HepG2 (cell line): ENCODE data around the gene C22orf42. TPM values are rescaled to one million over a fixed set of nuclear protein-coding genes. Genes with fewer than 3 reads are reported as not detected.

Experiments used
- JARID2 ChIP-seq: sonication (generic); formaldehyde crosslinking; IDR thresholded peaks from 2 replicates; pipeline ENCODE4 v1.8.1; 2023; ENCODE audit warnings: missing genetic modification reagents, inconsistent platforms; ENCODE audit not compliant: insufficient replicate concordance
- MYC ChIP-seq: sonication (generic); formaldehyde crosslinking; IDR thresholded peaks from 2 replicates; pipeline ENCODE4 v1.9.0; 2021; ENCODE audit warnings: missing genetic modification reagents, borderline replicate concordance
- RBFOX2 ChIP-seq: fragments of 200-400 bp; formaldehyde crosslinking; IDR thresholded peaks from 2 replicates; pipeline ENCODE4 v1.6.1; 2017; ENCODE audit warnings: low read depth, mild to moderate bottlenecking, low read length
- ZFY ChIP-seq: sonication (generic); formaldehyde crosslinking; IDR thresholded peaks from 2 replicates; pipeline ENCODE4 v1.4.0; 2020; ENCODE audit warnings: missing genetic modification reagents
- ZNF382 ChIP-seq: sonication (generic); formaldehyde crosslinking; IDR thresholded peaks from 2 replicates; pipeline ENCODE4 v1.5.0; 2020; ENCODE audit warnings: missing genetic modification reagents, mild to moderate bottlenecking, borderline replicate concordance
- ZNF713 ChIP-seq: sonication (generic); formaldehyde crosslinking; IDR thresholded peaks from 2 replicates; pipeline ENCODE4 v1.4.0; 2020; ENCODE audit warnings: mild to moderate bottlenecking, missing genetic modification reagents
- ZNF720 ChIP-seq: sonication (generic); formaldehyde crosslinking; IDR thresholded peaks from 2 replicates; pipeline ENCODE4 v1.4.0; 2020; ENCODE audit warnings: missing genetic modification reagents
- polyA plus RNA-seq, 8 experiments: library from polyadenylated mRNA; depleted of rRNA in 3 of 8; stranded (reverse) in 7 of 8; unstranded in 1 of 8; fragments of >200 nt; fragmentation: Illumina TruSeq in 4 of 8; extraction: Trizol in 4 of 8; gene quantifications; 2 replicates each; pipeline versions ENCODE4 v1.2.1 to v1.2.3, GENCODE V29; 2011 to 2016; ENCODE audit warnings: low read depth in 4 of 8, missing spikeins in 1 of 8, mixed read lengths in 1 of 8; ENCODE audit not compliant: insufficient read depth in 1 of 8
- total RNA-seq, 5 experiments: library from RNA; depleted of rRNA; stranded (reverse); fragments of >200 nt; fragmentation: Illumina TruSeq; extraction: Trizol; gene quantifications; 2 replicates each; pipeline ENCODE4 v1.2.3, GENCODE V29; 2016; ENCODE audit warnings: low read depth in 1 of 5
- TF ChIP-seq, protein P1 (sequence below): sonication (generic); formaldehyde crosslinking; IDR thresholded peaks from 2 replicates; pipeline ENCODE4 v1.4.0; 2020; ENCODE audit warnings: missing genetic modification reagents
- TF ChIP-seq, protein P2 (sequence below): sonication (generic); formaldehyde crosslinking; IDR thresholded peaks from 2 replicates; pipeline ENCODE4 v1.5.0; 2020; ENCODE audit warnings: mild to moderate bottlenecking, missing genetic modification reagents, moderate library complexity

C22orf42 gene
- total and polyA plus RNA-seq, 2 of the 13 experiments (the other 11 are each of a cell fraction or from before 2014, with no cell fraction given): not detected

DNA sequence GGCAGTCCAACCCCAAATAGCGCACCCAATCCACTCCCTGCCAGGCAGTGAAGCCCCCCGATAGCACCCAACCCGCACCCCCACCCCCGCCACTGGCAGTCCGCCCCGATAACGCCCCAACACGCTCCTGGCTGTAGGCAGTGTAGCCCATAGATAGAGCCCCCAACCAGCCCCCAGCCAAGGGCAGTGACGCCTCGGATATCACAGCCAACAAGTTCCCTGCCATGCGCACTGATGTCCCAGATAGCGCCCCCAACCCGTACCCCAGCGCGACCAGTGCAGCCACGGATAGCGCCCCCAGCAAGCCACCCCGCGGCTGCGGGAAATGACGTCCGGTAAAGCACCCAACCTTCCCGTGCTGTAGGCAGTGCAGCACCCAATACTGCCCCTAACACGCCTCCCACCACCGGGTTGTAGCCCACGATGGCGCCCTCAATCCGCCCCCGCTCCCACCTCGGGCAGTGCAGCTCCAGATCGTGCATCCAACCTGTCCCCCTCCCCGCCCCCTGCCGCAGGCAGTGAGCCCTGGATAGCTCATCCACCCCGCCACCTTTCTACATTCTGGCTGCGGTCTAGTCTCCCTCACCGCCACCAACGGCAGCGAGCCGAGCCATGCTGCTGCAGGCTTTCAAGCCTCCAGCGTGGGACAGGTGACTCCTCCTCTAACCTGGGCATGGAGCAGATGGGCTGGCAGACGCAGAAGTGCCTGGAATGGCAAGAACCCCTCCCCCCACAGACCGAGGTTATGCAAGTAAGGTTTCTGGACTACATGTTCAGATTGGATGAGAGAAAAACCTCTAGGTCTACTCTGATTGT, 45.1 kb upstream of the C22orf42 start (continued):
- TF ChIP-seq, protein P1, sequence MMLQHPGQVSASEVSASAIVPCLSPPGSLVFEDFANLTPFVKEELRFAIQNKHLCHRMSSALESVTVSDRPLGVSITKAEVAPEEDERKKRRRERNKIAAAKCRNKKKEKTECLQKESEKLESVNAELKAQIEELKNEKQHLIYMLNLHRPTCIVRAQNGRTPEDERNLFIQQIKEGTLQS: no peak
- TF ChIP-seq, protein P2, sequence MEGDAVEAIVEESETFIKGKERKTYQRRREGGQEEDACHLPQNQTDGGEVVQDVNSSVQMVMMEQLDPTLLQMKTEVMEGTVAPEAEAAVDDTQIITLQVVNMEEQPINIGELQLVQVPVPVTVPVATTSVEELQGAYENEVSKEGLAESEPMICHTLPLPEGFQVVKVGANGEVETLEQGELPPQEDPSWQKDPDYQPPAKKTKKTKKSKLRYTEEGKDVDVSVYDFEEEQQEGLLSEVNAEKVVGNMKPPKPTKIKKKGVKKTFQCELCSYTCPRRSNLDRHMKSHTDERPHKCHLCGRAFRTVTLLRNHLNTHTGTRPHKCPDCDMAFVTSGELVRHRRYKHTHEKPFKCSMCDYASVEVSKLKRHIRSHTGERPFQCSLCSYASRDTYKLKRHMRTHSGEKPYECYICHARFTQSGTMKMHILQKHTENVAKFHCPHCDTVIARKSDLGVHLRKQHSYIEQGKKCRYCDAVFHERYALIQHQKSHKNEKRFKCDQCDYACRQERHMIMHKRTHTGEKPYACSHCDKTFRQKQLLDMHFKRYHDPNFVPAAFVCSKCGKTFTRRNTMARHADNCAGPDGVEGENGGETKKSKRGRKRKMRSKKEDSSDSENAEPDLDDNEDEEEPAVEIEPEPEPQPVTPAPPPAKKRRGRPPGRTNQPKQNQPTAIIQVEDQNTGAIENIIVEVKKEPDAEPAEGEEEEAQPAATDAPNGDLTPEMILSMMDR (CRISPR knock-in tag): peak; percentile 31; the same call in 1 of the 2 replicates
- TF ChIP-seq ZNF720 (CRISPR knock-in tag): no peak
- TF ChIP-seq ZNF382 (CRISPR knock-in tag): no peak
- no peak for TF ChIP-seq ZNF713 (CRISPR knock-in tag)
- no peak for TF ChIP-seq JARID2 (CRISPR knock-in tag)
- TF ChIP-seq MYC (CRISPR knock-in tag): peak; percentile 22; the same call in 1 of the 2 replicates
- no peak for TF ChIP-seq RBFOX2
- TF ChIP-seq ZFY (CRISPR knock-in tag): peak; percentile 7; the same call in 1 of the 2 replicates
- TF ChIP-seq, all 625 proteins: peak for 15
